ENCODE measurements around the gene CCDC91.

CCDC91 gene

GRCh38 chr12:28527631-28528249, 337.5 kb downstream of the CCDC91 start:
- no peak for DNase-seq (ENCODE audit: low spot score)
- no peak overlapping the region for H3K4me3 ChIP-seq
- H3K27ac ChIP-seq = no peak overlapping the region
- TF ChIP-seq, protein P1, sequence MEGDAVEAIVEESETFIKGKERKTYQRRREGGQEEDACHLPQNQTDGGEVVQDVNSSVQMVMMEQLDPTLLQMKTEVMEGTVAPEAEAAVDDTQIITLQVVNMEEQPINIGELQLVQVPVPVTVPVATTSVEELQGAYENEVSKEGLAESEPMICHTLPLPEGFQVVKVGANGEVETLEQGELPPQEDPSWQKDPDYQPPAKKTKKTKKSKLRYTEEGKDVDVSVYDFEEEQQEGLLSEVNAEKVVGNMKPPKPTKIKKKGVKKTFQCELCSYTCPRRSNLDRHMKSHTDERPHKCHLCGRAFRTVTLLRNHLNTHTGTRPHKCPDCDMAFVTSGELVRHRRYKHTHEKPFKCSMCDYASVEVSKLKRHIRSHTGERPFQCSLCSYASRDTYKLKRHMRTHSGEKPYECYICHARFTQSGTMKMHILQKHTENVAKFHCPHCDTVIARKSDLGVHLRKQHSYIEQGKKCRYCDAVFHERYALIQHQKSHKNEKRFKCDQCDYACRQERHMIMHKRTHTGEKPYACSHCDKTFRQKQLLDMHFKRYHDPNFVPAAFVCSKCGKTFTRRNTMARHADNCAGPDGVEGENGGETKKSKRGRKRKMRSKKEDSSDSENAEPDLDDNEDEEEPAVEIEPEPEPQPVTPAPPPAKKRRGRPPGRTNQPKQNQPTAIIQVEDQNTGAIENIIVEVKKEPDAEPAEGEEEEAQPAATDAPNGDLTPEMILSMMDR (IDR thresholded peaks at IDR 0.05) = no peak

DNA sequence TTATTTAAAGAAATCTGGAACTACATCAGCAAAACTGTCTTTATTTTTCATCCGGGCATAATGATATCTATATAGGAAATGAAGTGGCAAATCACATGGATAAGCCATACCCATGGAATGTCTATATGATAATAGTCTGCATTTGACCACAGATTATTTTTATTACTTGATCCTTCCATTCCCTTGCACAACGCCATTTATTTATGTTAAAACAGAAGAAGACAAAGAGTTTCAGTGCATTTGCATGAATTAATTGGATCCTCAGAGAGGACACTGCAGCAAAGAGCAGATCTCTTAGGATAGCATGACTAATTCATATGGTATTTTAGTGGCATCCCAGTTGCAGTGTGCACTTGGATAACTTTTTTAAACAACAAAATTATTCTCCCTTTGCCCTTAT, 345.0 kb downstream of the CCDC91 start:
- no peak overlapping the region for H3K27ac ChIP-seq
- TF ChIP-seq, protein P1 (IDR thresholded peaks at IDR 0.05) = no peak
- H3K4me3 ChIP-seq = no peak overlapping the region
- no peak for DNase-seq (ENCODE audit: low spot score)

DNA sequence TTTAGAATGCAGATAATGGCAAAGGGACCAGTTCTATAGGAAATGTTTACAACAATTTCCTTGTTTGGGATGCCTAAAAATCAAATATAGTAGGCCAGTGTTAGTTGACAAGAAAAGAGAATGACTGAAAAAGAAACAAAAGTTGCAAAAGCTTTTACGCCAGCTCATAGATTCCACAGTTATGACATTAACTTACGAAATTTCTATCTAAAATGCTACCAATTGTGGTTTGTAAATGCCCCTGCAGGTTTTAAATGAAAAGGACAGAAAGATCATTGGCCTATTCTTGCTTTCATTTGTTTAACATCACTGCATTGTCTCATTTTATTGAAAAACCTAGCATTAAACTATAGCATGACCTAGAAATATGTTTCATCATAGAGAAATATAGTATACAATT, 345.8 kb downstream of the CCDC91 start:
- no peak for DNase-seq (ENCODE audit: low spot score)
- TF ChIP-seq, protein P1 (IDR thresholded peaks at IDR 0.05) = no peak
- no peak overlapping the region for H3K4me3 ChIP-seq
- H3K27ac ChIP-seq = no peak overlapping the region

GRCh38 chr12:28537474-28537873, 347.2 kb downstream of the CCDC91 start:
- Histone ChIP-seq H3K4me3 (no peak overlapping the region), H3K27ac (no peak overlapping the region)
- DNase-seq (ENCODE audit: low spot score) = no peak
- TF ChIP-seq, protein P1 (IDR thresholded peaks at IDR 0.05) = no peak

DNA sequence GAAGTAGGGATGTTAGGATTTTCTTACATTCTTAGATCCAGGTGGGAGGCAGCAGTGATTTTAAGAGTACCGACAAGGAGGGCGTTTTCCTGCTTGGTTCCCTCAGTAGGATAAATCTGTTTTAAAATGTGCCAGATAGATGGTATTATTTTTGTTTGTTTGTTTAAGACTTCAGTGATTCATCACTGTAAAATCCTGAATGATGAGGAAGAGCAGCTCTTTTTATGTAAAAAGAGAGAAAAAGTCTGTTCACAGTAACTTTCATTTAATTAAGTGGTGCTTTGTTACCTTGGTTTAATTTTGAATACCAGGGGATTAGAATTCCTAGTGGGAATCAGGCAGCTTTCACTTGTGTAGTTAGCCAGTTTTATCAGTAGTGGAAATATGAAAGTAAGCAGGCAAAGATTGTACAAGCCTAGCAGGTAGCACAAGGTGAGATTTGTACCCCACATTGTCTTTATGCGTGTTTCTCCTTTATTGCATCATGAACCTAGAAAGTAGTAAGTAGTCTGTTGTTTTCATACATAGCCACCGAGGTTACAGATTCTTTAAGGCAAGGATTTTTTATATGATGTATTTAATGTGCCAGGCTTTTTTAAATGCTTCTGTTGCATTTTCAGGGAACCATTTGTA, 349.6 kb downstream of the CCDC91 start:
- Histone ChIP-seq H3K27ac (no peak overlapping the region), H3K4me3 (no peak overlapping the region)
- no peak for DNase-seq (ENCODE audit: low spot score)
- TF ChIP-seq, protein P1 (IDR thresholded peaks at IDR 0.05) = no peak

DNA sequence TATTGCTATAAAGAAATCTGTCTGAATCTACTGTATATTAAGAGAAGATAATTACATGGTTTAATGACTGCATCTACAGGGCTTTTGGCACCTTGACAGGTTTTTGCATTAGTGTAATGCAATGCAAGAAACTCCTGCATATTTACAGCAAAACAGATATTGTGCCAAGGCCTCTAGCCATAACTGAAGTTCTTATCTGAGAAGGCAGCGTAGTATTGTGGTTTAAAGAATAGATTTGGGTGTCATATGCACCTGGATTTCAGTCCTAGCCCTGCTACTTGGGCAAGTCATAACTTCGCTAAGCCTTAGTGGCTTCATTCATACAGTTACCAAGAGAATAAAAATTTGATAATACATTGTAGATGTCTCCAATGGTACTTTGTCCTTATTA, 350.1 kb downstream of the CCDC91 start:
- TF ChIP-seq, protein P1 (IDR thresholded peaks at IDR 0.05) = no peak
- Histone ChIP-seq H3K27ac (no peak overlapping the region), H3K4me3 (no peak overlapping the region)
- DNase-seq (ENCODE audit: low spot score) = no peak

All from coronary artery (tissue), 2 donors.